ENCODE results near the gene LCE3A. TPM values are rescaled to one million over a fixed set of nuclear protein-coding genes. Genes with fewer than 3 reads are reported as not detected.

LCE3A gene
- total RNA-seq, 3 donors from 2014 or later (not counting 1 experiment from before 2014, with no cell fraction given), result not detected

DNA sequence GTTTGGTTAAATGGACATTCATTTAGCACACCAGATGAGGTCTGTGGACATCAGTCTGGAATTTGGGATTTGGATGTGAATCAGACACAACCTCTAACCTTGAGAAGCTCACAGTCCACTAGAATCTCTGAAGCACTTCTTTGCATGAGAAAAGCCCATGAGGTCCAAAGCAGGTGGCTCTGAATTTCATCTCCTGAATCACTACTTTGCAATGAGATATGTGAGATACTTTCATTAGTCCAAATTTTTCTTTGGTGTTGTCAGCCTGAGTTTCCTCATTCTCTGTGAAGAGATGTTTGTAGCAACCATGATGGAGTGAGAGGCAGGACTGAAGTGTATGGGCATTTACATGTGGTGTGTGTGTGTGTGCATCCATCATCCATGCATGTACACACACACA, 23.8 kb upstream of the LCE3A start:
- Mint-ChIP-seq H3K27ac (no peak overlapping the region), H3K4me3 (no peak overlapping the region), H3K27me3 (ENCODE audit: low read depth in 2 of 2) (peaks cover 5 to 64% of the 10 kb centered on the region in 2 donors), H3K4me1 (no peaks in the 10 kb centered on the region), H3K36me3 (no peaks in the 10 kb centered on the region), H3K9me3 (no peaks in the 10 kb centered on the region)
- Histone ChIP-seq H3K36me3 (ENCODE audit: control insufficient read depth, insufficient read depth, low read length) (no peaks in the 10 kb centered on the region), H3K4me1 (ENCODE audit: control insufficient read depth, insufficient read depth, low read length) (no peaks in the 10 kb centered on the region), H3K27ac (ENCODE audit: low read length) (no peak overlapping the region), H3K9me3 (ENCODE audit: control insufficient read depth, insufficient read depth, low read length) (no peaks in the 10 kb centered on the region), H3K27me3 (ENCODE audit: control insufficient read depth, insufficient read depth, low read length) (no peaks in the 10 kb centered on the region), H3K4me3 (ENCODE audit: low read length) (no peak overlapping the region)
- ATAC-seq (no peak), DNase-seq (no peak)
- TF ChIP-seq, protein P1, sequence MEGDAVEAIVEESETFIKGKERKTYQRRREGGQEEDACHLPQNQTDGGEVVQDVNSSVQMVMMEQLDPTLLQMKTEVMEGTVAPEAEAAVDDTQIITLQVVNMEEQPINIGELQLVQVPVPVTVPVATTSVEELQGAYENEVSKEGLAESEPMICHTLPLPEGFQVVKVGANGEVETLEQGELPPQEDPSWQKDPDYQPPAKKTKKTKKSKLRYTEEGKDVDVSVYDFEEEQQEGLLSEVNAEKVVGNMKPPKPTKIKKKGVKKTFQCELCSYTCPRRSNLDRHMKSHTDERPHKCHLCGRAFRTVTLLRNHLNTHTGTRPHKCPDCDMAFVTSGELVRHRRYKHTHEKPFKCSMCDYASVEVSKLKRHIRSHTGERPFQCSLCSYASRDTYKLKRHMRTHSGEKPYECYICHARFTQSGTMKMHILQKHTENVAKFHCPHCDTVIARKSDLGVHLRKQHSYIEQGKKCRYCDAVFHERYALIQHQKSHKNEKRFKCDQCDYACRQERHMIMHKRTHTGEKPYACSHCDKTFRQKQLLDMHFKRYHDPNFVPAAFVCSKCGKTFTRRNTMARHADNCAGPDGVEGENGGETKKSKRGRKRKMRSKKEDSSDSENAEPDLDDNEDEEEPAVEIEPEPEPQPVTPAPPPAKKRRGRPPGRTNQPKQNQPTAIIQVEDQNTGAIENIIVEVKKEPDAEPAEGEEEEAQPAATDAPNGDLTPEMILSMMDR (IDR thresholded peaks at IDR 0.05), result no peak
- intact Hi-C loops (cut with micrococcal nuclease), result no loop called here

DNA sequence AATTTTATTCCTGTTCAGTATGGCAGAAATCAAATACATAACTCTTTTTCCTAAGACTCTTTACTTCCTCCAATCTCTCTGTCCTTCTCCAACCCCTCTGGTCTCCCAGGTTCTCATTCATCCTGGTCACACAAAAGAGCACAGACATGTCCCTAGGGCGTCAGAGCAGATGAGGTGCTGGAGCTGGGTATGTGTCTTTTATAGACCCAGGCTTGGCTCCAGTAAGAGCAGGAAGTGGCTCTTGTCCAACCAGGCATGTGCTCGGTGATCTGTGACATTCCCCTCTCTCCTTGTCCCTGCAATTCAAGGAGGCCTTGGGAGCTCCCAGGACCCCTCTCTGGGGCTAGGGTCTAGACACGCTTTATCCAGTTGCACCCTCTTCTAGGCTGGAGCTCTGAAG, 22.2 kb upstream of the LCE3A start:
- Mint-ChIP-seq H3K4me1 (no peaks in the 10 kb centered on the region), H3K4me3 (no peak overlapping the region), H3K9me3 (no peaks in the 10 kb centered on the region), H3K27ac (no peak overlapping the region), H3K36me3 (no peaks in the 10 kb centered on the region), H3K27me3 (ENCODE audit: low read depth in 2 of 2) (peaks cover 4 to 60% of the 10 kb centered on the region in 2 donors)
- Histone ChIP-seq H3K9me3 (ENCODE audit: control insufficient read depth, insufficient read depth, low read length) (no peaks in the 10 kb centered on the region), H3K4me1 (ENCODE audit: control insufficient read depth, insufficient read depth, low read length) (no peaks in the 10 kb centered on the region), H3K27me3 (ENCODE audit: control insufficient read depth, insufficient read depth, low read length) (no peaks in the 10 kb centered on the region), H3K36me3 (ENCODE audit: control insufficient read depth, insufficient read depth, low read length) (no peaks in the 10 kb centered on the region), H3K27ac (ENCODE audit: low read length) (no peak overlapping the region), H3K4me3 (ENCODE audit: low read length) (no peak overlapping the region)
- TF ChIP-seq, protein P1 (IDR thresholded peaks at IDR 0.05), result no peak
- WGBS (ENCODE audit: insufficient coverage), result 69% methylated on average over 3 of the region's 3 CpGs
- no peak for ATAC-seq
- no peak for DNase-seq
- intact Hi-C loops (cut with micrococcal nuclease), result no loop called here

DNA sequence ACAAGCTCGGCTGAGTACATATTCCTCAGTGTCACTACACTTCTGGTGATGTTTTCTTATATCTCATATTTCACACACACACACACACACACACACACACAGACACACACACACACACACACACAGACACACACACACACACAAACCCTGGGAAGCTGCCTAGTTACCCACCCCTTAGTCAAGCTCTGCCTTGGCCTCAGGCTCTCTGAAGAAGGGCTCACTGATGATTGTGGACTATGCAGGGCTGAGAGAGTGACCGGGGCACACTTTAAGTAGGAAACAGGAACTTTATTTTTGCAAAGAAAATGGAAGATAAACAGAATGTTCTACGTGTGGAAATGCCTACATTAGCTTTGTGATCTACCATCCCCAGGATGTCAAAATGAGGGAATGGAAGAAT, 21.0 kb upstream of the LCE3A start:
- no peaks in the 10 kb centered on the region for H3K4me1 Mint-ChIP-seq
- H3K27ac Mint-ChIP-seq, result no peak overlapping the region
- H3K4me3 Mint-ChIP-seq, result no peak overlapping the region
- Histone ChIP-seq H3K36me3 (ENCODE audit: control insufficient read depth, insufficient read depth, low read length) (no peaks in the 10 kb centered on the region), H3K4me1 (ENCODE audit: control insufficient read depth, insufficient read depth, low read length) (no peaks in the 10 kb centered on the region), H3K27ac (ENCODE audit: low read length) (no peak overlapping the region), H3K4me3 (ENCODE audit: low read length) (no peak overlapping the region), H3K9me3 (ENCODE audit: control insufficient read depth, insufficient read depth, low read length) (no peaks in the 10 kb centered on the region), H3K27me3 (ENCODE audit: control insufficient read depth, insufficient read depth, low read length) (no peaks in the 10 kb centered on the region)
- peaks cover 3 to 48% of the 10 kb centered on the region in 2 donors for H3K27me3 Mint-ChIP-seq (ENCODE audit: low read depth in 2 of 2)
- intact Hi-C loops (cut with micrococcal nuclease), result no loop called here
- TF ChIP-seq, protein P1 (IDR thresholded peaks at IDR 0.05), result no peak
- H3K9me3 Mint-ChIP-seq, result no peaks in the 10 kb centered on the region
- WGBS (ENCODE audit: insufficient coverage), result 64% methylated on average over 3 of the region's 3 CpGs
- no peak for ATAC-seq
- DNase-seq, result no peak
- no peaks in the 10 kb centered on the region for H3K36me3 Mint-ChIP-seq

DNA sequence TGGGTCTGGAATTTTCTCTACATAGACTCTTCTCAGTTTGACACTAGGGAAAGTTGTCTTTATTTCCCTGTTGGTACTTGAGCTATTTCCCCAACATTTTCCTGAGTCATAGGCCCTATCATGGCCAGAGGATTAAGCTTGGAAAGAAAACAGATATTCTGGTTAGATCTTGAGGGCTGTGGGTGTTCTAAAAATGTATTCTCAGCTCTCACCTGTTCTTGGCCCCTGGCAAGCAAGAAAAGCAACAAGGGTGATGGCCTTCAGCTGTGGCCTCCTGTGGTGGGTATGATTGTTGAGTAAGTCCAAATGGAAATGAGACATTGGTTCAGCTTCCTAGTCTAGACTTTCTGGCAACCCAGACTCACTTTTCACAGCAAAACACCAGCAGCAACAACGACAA, 17.4 kb upstream of the LCE3A start:
- no peak overlapping the region for H3K27ac ChIP-seq (ENCODE audit: low read length)
- H3K4me1 ChIP-seq (ENCODE audit: control insufficient read depth, insufficient read depth, low read length), result no peaks in the 10 kb centered on the region
- no peaks in the 10 kb centered on the region for H3K36me3 ChIP-seq (ENCODE audit: control insufficient read depth, insufficient read depth, low read length)
- Mint-ChIP-seq H3K4me1 (no peaks in the 10 kb centered on the region), H3K27me3 (ENCODE audit: low read depth in 2 of 2) (peaks cover 0 to 20% of the 10 kb centered on the region in 2 donors), H3K27ac (no peak overlapping the region), H3K9me3 (no peaks in the 10 kb centered on the region), H3K36me3 (no peaks in the 10 kb centered on the region), H3K4me3 (no peak overlapping the region)
- no peaks in the 10 kb centered on the region for H3K9me3 ChIP-seq (ENCODE audit: control insufficient read depth, insufficient read depth, low read length)
- no peak for DNase-seq
- WGBS (ENCODE audit: insufficient coverage), result 94% methylated on average over 1 of the region's 1 CpG
- intact Hi-C loops (cut with micrococcal nuclease), result no loop called here
- ATAC-seq, result no peak
- H3K27me3 ChIP-seq (ENCODE audit: control insufficient read depth, insufficient read depth, low read length), result no peaks in the 10 kb centered on the region
- TF ChIP-seq, protein P1 (IDR thresholded peaks at IDR 0.05), result no peak
- H3K4me3 ChIP-seq (ENCODE audit: low read length), result no peak overlapping the region

All from natural killer cell (primary cell).